Activated CD4-positive, alpha-beta T cell treated with anti-CD3 and anti-CD28 coated beads, Interleukin-2, Interleukin-4, amounts not matched to agents 100 ng/mL and 50 ng/mL, durations not matched to agents 16 hours and 8 hours (primary cell): ENCODE data around the gene EDC3.
"Not testable (repeated sequence)": the region's sequence is repeated elsewhere in the genome, so short reads cannot be mapped to it uniquely, and the experiment has no call there.

Experiments
- DNase-seq: peaks from one replicate; pipeline ENCODE4 v3.0.0-alpha.2; 2020; ENCODE audit warnings: low spot score

EDC3 gene

GRCh38 chr15:74651242-74651741 lies 44.5 kb downstream of the EDC3 start:
- DNase-seq, result no peak

DNA sequence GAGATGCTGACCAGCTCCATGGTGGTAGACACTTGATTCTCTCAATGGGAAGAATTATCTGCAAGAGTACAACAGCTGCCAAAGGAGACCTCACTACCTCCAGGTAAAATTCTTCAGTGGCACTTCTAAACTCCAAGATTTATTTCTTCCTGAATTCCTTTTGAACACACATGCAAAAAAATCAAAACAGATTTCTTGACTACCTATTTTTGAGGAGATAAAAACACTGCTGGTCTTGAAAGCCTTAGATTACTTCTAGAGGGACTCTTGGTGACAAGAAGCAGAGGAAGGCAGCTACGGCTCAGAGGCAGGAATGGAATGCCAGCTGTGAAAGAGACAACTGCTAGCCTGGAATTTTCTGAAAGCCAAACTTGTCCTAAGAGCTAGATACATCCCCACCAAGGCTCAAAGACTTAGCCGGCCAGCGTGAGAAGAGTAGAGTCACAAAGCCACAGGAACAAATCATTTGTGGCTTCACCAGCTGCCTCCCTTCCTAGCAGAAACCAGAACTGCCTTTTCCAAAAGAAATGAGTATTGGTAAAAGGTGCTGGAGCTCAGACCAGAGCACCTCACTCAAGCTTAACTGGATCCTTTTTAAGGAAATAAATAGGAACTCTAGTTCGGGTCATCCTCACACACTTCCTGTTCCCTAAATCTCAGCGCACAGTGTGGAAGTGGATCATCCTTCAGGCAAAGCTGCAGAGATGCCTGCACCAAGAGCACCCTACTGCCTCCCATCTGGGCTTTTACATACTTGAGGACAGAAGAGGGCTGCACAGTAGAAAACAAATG lies 47.6 kb downstream of the EDC3 start:
- DNase-seq, result no peak

DNA sequence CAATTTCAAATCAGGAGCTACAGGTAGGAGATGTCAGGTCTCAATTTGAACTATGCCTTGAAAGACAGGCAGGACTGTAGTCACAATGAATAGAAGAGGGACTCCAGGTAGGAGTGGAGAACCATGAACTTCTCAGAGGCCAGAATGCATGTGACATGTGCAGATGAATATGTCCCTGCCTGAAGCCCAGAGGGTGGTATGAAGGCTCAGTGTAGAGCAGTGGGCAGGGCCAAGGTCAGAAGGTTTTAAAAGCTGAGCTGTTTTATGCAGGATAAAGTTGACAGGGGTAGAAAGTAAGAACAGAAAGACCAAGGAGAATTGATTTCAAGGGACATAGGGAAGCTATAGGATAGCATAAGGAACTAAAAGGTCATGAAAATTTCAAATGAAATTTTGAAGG lies 49.3 kb downstream of the EDC3 start:
- no peak for DNase-seq

- no peak for DNase-seq
Measured at GRCh38 chr15:74643665-74644204, 52.1 kb downstream of the EDC3 start.

- no peak for DNase-seq
Measured at GRCh38 chr15:74642734-74643664, 52.8 kb downstream of the EDC3 start.

- DNase-seq, result no peak
Measured at GRCh38 chr15:74642348-74642733, 53.5 kb downstream of the EDC3 start.

DNA sequence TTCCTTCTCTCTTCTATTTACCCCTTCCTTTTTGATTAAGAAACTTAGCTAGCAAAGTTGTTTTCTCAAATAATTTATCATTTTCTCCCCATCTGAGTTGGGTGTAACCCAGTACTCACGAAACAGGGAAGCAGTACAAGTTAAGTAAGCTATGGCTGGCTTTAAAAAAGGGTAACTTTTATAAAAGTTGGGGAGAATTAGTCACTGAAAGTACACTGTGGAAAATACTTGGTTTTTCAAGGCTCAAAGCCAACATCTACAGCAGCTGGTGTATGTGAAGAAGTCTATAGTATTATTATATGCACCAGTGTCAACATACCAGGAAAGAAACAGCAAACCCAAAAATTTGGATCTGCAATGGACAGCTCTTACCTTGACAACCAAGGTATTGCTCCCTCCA lies 54.7 kb downstream of the EDC3 start:
- DNase-seq, result no peak

DNA sequence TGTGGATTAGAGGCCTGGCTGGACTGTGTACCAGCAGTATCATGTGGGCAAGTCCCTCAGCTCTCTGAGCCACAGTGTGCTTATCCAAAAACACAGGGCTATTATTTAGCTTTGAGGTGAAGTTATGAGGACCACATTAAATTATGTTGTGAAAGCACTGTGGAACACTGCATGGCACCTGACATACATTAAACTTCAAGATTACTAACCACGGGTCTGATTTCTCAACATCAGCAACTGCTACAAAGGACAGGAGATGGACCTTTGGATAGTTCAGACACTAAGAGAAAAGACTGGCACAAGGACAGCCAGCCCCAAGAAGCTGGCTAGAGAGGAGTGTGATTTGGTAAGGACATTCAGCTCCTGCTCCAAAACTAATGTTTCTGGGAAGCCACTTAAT lies 58.8 kb downstream of the EDC3 start:
- DNase-seq, result no peak

DNA sequence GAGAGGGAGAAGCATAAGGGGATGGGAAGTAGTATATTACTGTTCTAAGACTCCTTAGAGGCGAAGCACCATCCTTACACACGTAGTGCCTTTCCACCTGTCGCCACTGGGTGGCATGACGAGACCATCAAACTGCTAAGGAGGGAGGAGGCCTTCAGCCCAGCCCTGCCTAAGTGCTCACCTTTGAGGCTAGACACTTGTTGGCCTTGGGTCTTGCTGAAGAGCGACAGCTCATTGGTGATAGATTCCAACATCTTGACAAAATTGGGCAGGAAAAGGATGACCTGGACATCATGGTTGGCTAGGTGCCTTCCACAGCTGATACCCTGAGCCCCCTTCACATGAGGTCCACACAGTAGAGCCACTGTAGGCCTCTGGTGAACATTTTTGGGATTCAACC lies 60.6 kb downstream of the EDC3 start:
- DNase-seq, result peak; percentile 80

GRCh38 chr15:74633781-74634180 lies 62.0 kb downstream of the EDC3 start:
- no peak for DNase-seq

DNA sequence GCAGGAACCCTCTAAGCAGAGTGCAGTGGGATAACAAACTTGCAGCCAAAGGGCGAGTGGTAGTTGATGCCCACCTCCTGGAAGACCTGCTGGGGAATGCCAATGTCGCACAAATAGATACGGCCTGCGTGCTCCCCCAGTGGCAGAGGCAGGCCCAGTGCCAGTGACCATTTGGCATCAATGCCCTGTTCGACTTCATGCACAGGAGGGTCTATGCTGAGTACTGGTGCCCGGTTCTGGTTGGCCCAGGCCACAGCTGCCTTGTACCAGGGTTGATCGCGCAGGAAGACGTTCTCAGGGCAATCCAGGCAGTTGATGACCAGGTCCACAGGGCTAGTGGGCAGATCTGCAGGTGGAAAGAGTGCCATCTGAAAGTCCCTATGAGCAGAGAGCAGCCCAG lies 63.2 kb downstream of the EDC3 start:
- DNase-seq, result no peak

DNA sequence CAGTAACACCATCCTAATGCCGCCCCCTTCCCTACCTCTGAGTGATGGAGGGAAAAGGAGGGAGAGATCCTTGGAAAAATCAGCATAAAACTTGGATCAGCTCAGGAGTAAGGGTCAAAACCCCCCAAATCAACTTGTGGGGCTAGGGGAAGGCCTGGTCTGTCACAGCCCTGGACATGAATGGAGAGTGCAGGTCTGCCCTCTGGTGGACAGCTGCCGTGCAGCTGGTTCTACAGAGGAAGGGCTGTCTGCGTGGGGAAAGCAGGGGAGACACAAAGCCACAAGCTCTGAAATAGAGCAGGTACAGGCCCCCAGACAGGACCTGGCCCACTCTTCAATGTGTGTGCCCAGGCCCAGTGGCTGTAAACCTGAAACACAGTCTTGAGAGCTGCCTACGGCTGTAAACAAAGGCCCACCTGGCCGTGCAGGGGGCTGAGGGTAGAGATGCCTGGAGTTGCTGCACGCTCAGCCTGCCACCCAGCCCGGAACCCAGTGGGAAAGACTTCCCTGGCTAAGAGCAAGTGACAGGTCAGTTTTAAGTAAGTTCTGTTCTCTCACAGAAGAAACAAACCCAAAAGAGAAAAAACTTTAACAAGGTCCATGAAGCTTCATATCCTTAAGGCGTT lies 63.8 kb downstream of the EDC3 start:
- peak; percentile 49 for DNase-seq

DNA sequence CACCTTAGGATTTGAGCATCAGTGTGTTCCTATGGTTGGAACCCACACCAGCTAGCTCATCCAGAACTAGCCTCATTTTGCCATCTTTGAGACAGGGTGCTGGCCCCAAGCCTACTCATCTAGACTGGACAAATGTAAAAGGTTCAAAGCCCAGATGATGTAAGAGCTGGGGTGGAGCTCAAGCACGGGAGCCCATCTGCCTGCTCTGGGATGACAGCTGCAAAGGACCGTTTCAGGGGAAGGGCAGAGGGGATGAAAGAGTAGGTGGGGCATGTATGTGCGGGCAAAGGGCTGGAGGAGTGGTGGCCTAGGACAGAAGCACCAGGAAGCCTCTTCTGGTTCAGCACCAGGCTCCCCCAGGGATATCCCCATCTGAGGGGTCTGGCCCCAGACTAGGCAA lies 64.4 kb downstream of the EDC3 start:
- no peak for DNase-seq

- DNase-seq, result no peak
Measured at GRCh38 chr15:74631087-74631385, 64.8 kb downstream of the EDC3 start.

DNA sequence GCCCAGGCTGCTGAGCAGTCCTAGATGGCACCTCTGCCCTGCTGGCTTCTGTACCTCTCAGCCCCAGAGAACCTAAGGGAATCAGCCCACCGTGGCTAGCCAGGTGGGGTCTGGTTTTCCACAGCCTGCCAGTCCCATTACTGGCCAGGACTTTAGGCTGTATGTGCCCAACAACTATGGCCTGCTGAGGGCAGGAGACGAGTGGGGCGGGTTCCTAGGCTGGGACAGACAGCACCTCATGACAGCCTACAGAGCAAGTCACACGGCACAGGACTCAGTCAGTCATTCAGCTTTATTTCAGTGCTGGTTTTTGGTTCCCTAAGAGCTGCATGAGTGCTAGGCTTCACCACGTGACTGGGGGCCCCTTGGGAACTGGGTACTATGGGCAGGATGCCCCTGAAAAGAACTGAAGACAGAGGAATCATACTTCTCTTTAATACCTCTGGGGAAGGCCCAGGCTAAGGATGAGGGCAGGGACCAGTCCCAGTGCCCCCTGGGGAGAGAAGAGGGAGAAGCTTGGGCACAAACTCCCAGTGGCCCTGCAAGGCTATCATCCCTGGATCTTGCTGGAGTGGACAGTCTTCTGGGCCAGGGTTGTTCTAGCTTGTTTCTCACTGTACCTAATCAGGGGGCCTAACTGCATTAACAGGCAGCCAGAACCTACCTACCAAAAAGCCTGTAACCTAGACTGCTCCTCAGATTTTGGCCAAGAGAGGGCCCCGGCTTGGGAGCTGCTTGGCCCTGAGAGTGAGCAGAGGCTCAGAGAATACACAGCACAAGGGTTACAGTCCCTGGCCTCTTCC lies 65.3 kb downstream of the EDC3 start:
- no peak for DNase-seq

DNA sequence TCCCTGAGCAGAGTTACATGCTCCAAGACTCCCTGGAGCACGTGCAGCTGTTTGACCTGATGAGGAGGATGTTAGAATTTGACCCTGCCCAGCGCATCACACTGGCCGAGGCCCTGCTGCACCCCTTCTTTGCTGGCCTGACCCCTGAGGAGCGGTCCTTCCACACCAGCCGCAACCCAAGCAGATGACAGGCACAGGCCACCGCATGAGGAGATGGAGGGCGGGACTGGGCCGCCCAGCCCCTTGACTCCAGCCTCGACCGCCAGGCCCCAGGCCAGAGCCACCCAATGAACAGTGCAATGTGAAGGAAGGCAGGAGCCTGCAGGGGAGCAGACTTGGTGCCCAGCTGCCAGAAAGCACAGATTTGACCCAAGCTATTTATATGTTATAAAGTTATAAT lies 66.1 kb downstream of the EDC3 start:
- DNase-seq, result not testable (repeated sequence)

- no peak for DNase-seq
Measured at GRCh38 chr15:74628949-74629348, 66.9 kb downstream of the EDC3 start.

GRCh38 chr15:74628199-74628598 lies 67.6 kb downstream of the EDC3 start:
- no peak for DNase-seq

DNA sequence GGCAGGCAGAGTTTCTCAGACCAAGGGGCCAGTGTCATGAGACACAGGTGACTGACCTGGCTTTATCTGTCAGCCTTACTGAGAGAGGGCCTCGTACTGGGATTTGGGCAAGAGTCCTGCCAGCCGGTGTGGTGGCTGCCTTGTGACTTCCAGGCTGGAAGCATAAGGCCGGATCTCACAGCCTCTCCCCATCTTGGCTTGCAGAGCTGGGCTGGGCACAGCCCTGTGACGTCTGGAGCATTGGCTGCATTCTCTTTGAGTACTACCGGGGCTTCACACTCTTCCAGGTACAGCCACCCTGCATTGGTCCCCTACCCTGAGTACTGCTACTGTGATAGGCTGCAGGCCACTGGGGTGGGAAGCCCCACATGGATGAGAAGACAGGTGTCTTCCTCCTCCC lies 68.1 kb downstream of the EDC3 start:
- no peak for DNase-seq

DNA sequence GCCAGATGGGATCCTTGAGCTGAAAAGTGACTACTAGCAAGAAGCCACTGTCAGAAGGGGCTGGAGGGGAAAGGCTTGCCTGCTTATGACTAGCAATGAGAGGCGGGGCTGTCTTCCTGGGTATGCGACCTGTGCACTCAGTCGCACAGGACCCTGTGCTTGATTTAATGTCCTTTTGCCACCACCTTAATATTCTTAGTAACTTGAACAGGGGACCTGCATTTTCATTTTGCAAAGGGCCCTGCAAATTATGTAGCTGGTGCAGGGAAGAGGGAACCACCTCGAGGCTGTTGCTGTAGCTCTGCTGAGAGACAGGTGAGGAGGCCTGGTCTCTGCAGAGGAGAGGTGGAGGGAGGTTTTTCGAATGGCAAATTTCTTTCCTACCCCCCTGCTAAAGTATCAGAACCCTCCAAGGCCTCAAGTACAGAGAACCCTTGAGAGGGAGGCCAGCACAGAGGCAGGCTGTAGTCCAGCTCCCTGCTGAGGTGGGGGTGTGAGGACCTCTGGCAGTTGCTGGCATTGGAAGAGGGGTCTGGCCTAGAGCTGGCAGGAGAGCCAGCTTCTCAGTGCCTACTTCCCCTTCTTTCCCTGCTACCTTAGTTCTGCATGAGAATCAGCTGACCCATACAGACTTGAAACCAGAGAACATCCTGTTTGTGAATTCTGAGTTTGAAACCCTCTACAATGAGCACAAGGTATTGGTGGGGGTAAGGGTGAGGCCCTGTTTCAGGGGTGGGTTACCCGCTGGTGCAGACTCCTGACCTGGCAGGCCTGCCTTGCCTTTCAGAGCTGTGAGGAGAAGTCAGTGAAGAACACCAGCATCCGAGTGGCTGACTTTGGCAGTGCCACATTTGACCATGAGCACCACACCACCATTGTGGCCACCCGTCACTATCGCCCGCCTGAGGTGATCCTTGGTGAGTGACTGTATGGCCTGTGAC lies 68.8 kb downstream of the EDC3 start:
- no peak for DNase-seq

DNA sequence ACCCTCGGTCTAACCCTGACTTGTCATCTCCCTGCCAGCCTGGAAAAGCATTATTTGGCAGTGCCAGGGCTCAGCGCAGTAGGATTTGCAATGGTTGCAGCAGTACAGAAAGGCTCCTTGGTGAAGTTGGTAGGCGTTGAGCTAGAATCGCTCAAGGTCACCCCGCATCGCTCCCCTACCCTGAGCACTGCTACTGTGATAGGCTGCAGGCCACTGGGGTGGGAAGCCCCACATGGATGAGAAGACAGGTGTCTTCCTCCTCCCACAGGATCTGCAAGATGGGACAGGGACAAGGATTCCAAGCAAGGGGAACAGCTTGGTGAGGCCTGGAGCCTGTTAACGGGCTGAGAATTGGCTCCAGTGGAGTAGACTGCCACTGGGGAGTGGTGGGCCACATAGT lies 69.5 kb downstream of the EDC3 start:
- no peak for DNase-seq
